NCI-H82 (cell line): ENCODE data around the gene KCNH5.
A peak's percentile ranks its signal among the peaks of the same experiment; 100 is the strongest.

Experiments
- DNase-seq: peaks from one replicate; lab custom pipeline; 2025; lab: John Stamatoyannopoulos, UW

KCNH5 gene

DNA sequence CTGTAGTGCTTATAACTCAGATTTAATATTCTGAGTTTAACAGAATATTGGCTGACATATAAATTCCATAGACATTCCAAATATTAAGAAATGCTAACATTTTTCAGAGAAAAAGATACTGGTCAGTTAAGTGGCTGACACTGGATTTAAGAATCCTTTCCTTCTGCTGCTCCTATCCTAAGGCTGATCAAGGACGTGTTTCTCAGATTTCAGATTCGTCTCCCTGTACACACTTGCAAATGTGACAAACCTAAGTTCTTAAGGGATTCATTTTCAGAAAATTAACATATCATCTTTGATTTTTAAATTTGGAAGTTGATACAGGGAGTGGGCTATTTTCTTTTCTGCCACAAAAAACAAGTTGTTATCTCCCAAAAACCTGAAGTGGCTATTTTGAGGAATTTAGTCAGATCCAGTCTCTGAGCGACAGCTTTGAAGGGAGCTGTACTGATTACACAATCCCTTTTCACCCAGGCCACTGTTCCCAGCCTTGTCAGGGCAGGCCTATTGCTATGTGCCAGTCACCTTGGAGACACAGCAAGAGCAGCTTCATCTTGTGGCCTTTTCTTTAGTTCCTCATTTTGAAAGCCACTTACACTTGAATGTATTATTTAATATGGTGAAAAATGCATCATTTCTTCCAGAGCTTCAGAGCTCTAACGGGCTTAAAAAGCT, 370.6 kb downstream of the KCNH5 start:
- peak; percentile 76 for DNase-seq

DNA sequence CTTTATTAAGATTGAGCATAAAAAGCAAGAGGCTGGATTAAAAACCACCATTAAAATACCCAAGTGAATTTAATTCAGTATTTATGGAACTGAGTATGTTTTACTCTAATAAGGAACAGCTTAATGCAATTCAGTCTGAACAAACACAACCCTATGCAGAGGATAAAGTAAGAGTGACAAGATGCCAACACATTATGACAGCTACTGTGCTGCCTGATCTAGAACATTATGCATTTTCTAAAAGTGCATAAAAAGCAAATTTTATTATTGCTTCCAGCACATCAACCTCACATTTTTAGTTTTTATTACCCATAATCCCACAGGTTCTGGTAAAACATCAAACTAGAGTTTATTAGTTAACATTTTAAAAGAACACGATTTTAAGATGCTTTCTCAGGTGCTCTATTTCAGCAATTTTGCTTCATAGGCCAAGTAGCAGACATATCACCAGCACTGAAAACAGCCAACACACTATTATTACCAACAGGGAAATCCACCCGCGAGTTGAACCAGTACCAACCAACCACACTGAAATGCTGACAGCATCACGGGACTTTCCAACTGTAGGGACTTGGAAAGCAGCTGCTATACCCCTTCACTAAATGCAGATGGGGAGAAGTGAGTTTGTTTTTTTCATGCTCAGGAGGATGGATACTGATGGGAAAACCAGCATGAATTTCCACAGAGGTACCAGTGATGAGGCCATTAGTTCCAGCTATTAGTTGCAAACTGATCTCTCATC, 372.1 kb downstream of the KCNH5 start:
- no peak for DNase-seq

GRCh38 chr14:62670526-62670925, 374.7 kb downstream of the KCNH5 start:
- DNase-seq = no peak

GRCh38 chr14:62667421-62667914, 377.8 kb downstream of the KCNH5 start:
- DNase-seq = peak; percentile 70

GRCh38 chr14:62665286-62665685, 380.0 kb downstream of the KCNH5 start:
- peak; percentile 70 for DNase-seq

DNA sequence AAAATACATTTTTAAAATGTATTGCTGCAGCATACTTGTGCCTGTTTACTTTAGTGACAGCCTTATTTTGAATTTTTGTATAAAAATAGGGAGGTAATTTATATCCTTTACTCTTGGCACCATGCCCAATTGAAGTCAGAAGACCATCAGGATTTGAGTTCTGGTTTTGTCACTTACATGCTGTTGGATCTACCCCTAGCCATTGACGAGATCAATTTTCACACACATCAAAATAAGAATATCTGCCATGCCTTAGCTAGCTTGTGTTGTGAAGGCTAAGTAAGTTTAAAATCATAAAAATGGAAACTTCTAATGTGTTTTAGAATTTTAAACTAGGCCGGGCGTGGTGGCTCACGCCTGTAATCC, 381.8 kb downstream of the KCNH5 start:
- DNase-seq = peak; percentile 98

- DNase-seq = peak; percentile 100
Observed at GRCh38 chr14:62662811-62663455, 382.3 kb downstream of the KCNH5 start.

DNA sequence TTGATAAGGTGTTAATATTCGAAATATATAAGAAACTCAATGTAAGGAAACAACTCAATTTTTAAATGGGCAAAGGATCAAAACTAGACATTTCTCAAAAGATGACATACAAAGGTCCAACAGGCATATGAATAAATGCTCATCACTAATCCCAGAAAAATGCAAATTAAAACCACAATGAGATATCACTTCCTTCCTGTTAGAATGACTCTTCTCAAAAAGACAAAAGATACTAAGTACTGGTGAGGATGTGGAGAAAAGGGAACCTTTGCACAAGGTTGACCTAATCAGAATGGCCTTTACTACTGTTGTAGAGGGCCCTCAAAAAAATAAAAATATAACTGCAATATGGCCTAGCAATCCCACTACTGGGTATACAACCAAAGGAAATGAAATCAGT, 383.4 kb downstream of the KCNH5 start:
- no peak for DNase-seq

DNA sequence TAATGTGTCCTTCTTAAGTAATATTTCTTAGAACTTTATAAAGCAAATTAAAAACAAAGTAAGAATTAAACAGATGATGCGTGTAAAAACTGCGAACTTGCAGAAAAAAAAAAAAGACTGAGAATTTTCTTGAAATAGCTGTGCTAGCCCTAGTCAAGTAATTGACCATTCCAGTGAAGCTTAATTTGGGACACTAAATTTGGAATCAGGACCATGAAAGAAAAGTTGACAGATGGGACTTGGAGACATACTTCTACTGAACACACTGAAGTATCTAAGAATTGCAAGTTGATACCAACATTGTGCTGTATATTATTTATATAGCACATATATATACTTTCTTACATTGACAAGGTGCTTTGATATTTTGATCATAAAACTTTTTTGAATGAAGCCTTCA, 386.6 kb downstream of the KCNH5 start:
- DNase-seq = no peak

DNA sequence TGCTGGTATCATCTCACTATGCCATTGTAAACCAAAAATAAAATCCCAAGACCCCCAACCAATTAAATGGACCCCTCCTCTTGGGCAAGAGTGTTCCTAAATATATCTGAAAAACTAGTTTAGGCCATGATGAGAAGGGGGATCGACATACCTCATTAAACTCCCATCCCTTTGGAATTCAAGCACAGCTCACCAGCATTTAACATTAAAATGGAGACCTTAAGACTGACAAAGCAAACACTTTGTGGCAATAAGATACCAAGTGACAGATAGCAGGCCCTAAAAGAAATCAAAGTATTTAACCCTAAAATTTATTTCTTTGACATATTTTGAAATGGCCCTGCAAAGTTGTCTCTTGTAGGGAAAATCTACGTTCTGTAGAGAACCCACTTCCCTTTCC, 387.9 kb downstream of the KCNH5 start:
- no peak for DNase-seq

GRCh38 chr14:62655166-62655565, 390.1 kb downstream of the KCNH5 start:
- DNase-seq = peak; percentile 100

DNA sequence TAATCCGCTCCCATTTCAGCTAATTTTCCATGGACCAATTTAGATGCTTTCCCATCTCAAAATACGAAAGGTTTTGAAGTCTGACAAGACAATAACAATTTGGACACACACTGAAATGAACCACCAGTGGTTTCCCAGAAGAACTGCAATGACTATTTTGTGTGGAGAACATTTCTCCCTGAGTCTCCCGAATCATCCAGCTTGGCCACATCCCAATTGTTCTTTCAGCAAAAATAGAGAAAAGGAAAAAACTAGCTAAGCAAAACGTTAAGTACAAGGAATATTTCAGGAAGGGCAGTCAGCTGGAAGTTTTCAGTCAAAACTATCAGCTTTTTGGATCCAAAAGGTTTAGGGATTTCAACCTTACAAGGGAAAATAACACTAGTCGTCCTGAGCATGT, 390.6 kb downstream of the KCNH5 start:
- peak; percentile 81 for DNase-seq
